Gastroesophageal sphincter (tissue), 2 donors: ENCODE measurements around the gene ADH5.

Experiments
- POLR2A ChIP-seq, 2 donors: fragments of 450-650 bp; IDR thresholded peaks; one replicate each; pipeline ENCODE4 v1.6.1; 2017; ENCODE audit warnings: antibody characterized with exemption in 2 of 2, mild to moderate bottlenecking in 2 of 2, moderate library complexity in 1 of 2
- POLR2AphosphoS5 ChIP-seq: sonication (generic); formaldehyde crosslinking; IDR thresholded peaks from one replicate; pipeline ENCODE4 v1.6.1; 2017; ENCODE audit warnings: antibody characterized with exemption

- TF ChIP-seq POLR2A (IDR thresholded peaks at IDR 0.05), result no peak
- no peak for TF ChIP-seq POLR2AphosphoS5
These were observed 27.4 kb downstream of the ADH5 start for GRCh38 chr4:99061048-99061700.
